Measurements from ENCODE around the gene PPIF.

PPIF gene

DNA sequence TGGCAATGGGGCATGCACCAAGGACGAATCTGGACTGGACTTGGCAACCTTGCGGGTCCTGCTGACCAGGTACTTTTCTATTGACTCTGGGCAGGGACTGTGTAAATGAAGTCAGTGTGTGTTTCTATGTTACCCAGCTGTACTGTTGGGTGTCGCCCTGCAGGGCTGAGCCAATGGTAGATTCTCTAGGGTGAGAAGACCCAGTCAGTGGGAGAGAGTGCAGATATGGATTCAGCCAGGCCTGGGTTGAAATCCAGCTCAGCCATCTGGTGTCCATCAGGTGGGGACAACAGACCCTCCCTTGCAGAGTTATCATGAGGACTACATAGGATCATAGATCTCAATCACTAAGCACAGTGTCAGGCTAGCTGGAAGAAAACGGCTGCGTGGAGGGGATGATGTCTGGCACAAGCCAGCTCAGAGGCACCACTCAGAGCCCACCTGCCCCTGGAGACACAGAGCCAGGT is 4.9 kb upstream of the PPIF start:
- no peaks in the 10 kb centered on the region for H3K36me3 ChIP-seq (ENCODE audit: control insufficient read depth, low read length)
- H3K4me3 ChIP-seq (ENCODE audit: low read length): no peak overlapping the region
- peaks cover 9% of the 10 kb centered on the region for H3K4me1 ChIP-seq (ENCODE audit: control insufficient read depth, low read length)
- no peaks in the 10 kb centered on the region for H3K9me3 ChIP-seq (ENCODE audit: control insufficient read depth, insufficient read depth, low read length)
- H3F3A ChIP-seq (ENCODE audit: control insufficient read depth, insufficient read depth): no peaks in the 10 kb centered on the region
- no peak overlapping the region for H3K4me2 ChIP-seq (ENCODE audit: low read length)
- no peaks in the 10 kb centered on the region for H3K9me2 ChIP-seq (replicated peaks; ENCODE audit: control insufficient read depth, low read length)
- no peaks in the 10 kb centered on the region for H4K20me1 ChIP-seq (ENCODE audit: control insufficient read depth, insufficient read depth, low read depth, low read length)
- no peak overlapping the region for H3K27ac ChIP-seq (ENCODE audit: low read depth, low read length)
- no peak for TF ChIP-seq EZH2phosphoT487 (IDR thresholded peaks at IDR 0.05; ENCODE audit: borderline replicate concordance, low read length)
- H3K79me2 ChIP-seq (ENCODE audit: control insufficient read depth, low read length): peaks cover under 1% of the 10 kb centered on the region
- no peaks in the 10 kb centered on the region for H3K27me3 ChIP-seq (ENCODE audit: control insufficient read depth, low read length)

DNA sequence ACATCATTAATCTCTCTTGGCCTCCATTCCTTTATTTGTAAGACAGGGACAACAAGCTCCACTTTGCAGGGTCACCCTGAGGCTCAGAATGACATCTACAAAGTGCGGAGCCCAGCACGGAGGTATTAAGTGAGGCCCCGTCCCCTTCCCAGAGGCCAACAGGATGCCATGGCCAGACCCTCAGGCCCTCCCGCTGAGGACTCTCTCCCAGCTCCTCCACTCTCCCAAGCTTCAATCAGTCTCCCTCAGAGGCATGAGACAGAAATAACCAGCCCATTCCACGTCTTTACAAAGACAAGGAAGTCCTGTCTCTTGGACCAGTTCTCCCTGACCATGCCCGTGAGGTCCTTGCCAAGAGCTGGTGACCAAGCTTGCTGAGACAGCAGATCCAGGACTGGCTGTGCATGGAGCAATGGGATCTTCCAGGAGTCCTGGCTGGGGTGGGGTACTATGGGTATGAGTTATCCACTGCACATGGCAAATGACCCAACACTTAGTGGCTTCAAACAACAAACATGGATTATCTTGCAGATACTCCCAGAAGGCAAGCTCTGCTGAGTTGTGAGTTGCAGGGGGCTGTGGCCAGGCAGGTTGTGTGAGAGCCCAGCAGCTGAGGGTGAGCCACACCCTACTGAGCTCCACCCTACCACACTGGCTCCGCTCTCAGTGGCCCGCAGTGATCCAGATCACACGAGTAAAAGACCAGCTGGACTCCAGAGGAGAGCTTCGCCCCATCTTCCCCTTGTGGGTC is 4.3 kb upstream of the PPIF start:
- Histone ChIP-seq H3K4me2 (ENCODE audit: low read length) (no peak overlapping the region), H3K4me3 (ENCODE audit: low read length) (no peak overlapping the region), H3K36me3 (ENCODE audit: control insufficient read depth, low read length) (peaks cover 5% of the 10 kb centered on the region), H3K9me2 (replicated peaks; ENCODE audit: control insufficient read depth, low read length) (no peaks in the 10 kb centered on the region), H3F3A (ENCODE audit: control insufficient read depth, insufficient read depth) (no peaks in the 10 kb centered on the region), H3K27me3 (ENCODE audit: control insufficient read depth, low read length) (no peaks in the 10 kb centered on the region), H3K4me1 (ENCODE audit: control insufficient read depth, low read length) (peaks cover 12% of the 10 kb centered on the region), H3K9me3 (ENCODE audit: control insufficient read depth, insufficient read depth, low read length) (no peaks in the 10 kb centered on the region), H3K27ac (ENCODE audit: low read depth, low read length) (no peak overlapping the region), H3K79me2 (ENCODE audit: control insufficient read depth, low read length) (peaks cover 7% of the 10 kb centered on the region), H4K20me1 (ENCODE audit: control insufficient read depth, insufficient read depth, low read depth, low read length) (no peaks in the 10 kb centered on the region)
- no peak for TF ChIP-seq EZH2phosphoT487 (IDR thresholded peaks at IDR 0.05; ENCODE audit: borderline replicate concordance, low read length)
- TF ChIP-seq, protein P1, sequence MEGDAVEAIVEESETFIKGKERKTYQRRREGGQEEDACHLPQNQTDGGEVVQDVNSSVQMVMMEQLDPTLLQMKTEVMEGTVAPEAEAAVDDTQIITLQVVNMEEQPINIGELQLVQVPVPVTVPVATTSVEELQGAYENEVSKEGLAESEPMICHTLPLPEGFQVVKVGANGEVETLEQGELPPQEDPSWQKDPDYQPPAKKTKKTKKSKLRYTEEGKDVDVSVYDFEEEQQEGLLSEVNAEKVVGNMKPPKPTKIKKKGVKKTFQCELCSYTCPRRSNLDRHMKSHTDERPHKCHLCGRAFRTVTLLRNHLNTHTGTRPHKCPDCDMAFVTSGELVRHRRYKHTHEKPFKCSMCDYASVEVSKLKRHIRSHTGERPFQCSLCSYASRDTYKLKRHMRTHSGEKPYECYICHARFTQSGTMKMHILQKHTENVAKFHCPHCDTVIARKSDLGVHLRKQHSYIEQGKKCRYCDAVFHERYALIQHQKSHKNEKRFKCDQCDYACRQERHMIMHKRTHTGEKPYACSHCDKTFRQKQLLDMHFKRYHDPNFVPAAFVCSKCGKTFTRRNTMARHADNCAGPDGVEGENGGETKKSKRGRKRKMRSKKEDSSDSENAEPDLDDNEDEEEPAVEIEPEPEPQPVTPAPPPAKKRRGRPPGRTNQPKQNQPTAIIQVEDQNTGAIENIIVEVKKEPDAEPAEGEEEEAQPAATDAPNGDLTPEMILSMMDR (IDR thresholded peaks at IDR 0.05; ENCODE audit: low read depth, low read length, poor library complexity, severe bottlenecking): no peak

DNA sequence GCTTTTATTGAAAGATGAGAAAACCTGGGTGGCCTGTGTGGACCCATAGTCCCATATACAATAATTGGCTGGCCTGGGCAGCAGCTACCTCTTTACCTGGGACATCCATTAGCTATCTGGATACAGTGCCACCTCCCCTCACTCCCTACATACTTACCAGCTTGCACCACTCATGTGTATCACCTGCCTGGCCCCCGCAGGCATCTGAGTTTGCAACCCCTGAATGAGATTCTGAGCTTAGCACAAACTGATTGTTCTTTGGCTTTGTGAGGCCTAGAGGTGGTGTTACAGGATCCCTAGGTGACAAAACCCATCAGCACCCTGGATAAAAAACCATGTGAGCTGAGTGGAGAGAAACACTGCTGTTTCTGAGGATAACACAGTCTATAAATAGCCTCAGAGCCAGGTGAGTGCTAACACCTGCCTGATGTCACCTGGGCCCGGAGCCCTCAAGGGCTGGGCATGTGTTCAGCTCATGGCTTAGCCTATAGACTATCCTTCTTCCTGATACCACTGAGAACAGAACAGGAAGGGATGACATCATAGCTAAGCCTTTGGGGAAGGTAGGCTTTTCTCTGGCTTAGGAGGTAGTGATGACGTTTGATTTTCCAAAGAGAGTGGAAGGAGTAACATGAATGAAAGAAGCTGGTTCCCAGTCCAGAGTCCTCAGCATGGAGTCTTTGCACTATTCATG is 2.6 kb upstream of the PPIF start:
- Histone ChIP-seq H4K20me1 (ENCODE audit: control insufficient read depth, insufficient read depth, low read depth, low read length) (peaks cover 16% of the 10 kb centered on the region; the same call in 1 of the 2 replicates), H3K4me2 (ENCODE audit: low read length) (no peak overlapping the region), H3K27ac (ENCODE audit: low read depth, low read length) (no peak overlapping the region), H3K27me3 (ENCODE audit: control insufficient read depth, low read length) (no peaks in the 10 kb centered on the region), H3K79me2 (ENCODE audit: control insufficient read depth, low read length) (peaks cover 24% of the 10 kb centered on the region), H3K9me3 (ENCODE audit: control insufficient read depth, insufficient read depth, low read length) (no peaks in the 10 kb centered on the region), H3K36me3 (ENCODE audit: control insufficient read depth, low read length) (peaks cover 22% of the 10 kb centered on the region), H3K9me2 (replicated peaks; ENCODE audit: control insufficient read depth, low read length) (no peaks in the 10 kb centered on the region), H3K4me1 (ENCODE audit: control insufficient read depth, low read length) (peaks cover 25% of the 10 kb centered on the region), H3F3A (ENCODE audit: control insufficient read depth, insufficient read depth) (no peaks in the 10 kb centered on the region), H3K4me3 (ENCODE audit: low read length) (no peak overlapping the region)
- TF ChIP-seq, protein P1 (IDR thresholded peaks at IDR 0.05; ENCODE audit: low read depth, low read length, poor library complexity, severe bottlenecking): no peak
- no peak for TF ChIP-seq EZH2phosphoT487 (IDR thresholded peaks at IDR 0.05; ENCODE audit: borderline replicate concordance, low read length)
